Pons (tissue), 1 donor: Measurements from ENCODE around the gene SUV39H1.

Source experiments
- DNase-seq: peaks from one replicate; pipeline ENCODE4 v3.0.0-alpha.2; 2016; ENCODE audit warnings: low spot score

The SUV39H1 gene

DNA sequence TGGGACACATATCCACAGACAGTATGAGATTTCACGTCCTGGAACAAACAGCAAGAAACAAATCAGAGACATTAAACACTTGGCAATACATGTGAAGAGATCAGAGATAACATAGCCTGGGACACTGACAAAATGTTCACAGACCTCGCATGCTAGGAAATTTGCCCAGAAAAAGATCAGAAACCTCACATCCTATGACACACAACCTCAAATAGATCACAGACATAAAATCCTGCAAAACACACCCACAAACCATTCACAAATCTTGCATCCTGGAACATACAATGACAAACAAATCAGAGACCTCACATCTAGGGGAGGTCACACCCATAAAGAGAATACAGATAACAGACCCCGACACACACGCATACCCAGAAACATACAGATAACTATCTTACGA lies 18.0 kb downstream of the SUV39H1 start:
- DNase-seq = no peak

DNA sequence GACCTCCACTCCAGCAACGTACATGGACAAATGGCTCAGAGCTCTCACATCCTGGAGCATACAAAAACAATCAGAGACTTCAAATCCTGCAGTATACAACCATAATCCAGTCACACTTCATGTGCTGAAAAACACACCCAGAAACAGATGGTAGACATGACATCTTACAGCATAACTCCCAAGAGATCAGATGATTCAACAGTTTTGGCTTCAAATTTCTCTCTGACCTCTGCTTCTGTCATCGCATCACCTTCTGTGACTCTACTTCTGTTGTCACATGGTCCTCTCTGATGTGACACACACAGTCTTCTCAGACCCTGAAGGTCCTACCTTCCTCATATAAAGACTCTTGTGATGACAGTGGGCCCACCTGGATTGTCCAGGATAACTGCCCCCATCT lies 18.5 kb downstream of the SUV39H1 start:
- DNase-seq = no peak

DNA sequence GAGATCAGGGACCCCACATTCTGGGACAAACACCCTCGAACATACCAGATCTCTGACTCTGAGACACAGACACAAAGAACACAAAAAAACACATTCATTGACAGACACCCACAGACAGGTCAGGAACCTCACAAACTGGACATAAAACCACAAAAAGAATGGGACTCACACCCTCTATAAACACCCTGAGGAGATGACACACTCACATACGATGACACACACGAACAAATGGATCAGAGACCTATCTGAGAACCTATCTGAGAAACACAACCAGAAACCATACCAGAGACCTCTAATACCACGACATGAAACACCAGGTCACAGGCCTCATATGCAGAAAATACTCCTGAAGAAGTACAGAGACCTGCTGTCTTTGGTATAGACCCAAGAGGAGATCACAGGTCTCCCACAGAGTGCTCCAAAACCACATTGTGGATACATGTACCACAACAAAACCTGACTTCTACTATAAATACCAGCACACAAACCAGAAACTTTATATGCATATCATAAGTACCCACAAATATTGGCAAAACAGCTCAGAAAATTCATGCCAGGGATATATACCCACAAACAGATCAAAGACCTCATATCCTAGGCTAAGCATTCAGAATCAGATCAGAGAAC lies 19.5 kb downstream of the SUV39H1 start:
- DNase-seq = no peak

DNA sequence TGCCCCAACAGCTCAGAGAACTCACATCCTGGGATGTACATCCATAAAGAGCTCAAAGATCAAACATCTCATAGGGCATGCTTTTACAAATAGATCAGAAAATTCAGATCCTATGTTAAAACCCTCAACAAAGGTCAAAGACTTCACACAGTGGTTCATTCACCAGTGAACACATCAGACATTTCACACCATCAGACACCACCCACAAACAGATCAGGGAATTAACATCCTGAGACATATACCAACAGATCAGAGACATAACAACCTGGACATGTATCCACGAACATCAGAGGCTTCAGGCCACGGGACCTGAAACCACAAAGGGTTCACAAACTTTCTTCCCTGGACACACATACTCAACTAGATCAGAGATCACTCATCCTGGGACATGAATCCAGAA lies 23.4 kb downstream of the SUV39H1 start:
- DNase-seq = no peak

DNA sequence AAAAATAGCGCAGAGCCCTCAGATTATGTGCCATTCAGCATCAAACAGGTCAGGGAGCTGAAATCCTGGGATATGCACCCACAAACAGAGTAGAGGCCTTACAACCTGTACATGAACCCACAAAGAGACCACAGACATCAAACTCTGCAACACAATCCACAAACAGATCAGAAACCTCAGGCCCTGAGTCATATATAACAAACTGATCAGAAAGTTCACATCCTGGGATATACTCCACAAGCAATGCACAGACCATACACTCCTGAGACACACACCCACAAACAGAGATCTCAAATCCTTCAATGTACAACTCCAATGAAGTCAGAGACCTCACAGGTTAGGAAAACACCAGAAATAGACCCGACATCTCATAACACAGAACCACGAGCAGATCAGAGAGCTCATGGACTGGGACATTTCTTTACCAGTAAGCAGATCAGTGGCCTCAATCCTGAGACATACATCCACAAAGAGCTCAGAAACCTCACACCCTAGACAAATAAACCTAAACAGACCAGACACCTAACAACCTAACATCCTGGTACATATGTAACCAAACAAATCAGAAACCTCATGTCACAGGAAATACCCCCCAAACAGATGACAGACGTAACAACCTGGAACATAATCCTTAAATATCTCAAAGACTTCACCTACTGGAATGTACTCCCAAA lies 24.2 kb downstream of the SUV39H1 start:
- no peak for DNase-seq

DNA sequence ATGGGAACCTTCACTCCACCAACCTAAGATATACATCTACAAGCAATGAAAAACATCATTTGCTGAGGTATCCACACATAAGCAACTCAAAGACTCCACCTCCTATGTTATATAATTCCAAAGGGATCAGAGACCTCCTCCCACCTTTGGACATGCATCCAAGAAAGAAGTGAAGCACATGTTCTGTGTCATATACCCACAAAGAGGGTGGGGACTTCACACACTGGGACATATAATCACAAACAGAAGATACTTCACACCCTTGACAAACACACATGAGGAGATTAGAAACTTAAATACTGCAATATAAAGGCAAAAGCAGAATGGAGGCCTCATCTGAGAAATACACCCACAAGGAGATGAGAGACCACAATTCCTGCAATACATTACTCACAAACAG lies 25.4 kb downstream of the SUV39H1 start:
- no peak for DNase-seq

DNA sequence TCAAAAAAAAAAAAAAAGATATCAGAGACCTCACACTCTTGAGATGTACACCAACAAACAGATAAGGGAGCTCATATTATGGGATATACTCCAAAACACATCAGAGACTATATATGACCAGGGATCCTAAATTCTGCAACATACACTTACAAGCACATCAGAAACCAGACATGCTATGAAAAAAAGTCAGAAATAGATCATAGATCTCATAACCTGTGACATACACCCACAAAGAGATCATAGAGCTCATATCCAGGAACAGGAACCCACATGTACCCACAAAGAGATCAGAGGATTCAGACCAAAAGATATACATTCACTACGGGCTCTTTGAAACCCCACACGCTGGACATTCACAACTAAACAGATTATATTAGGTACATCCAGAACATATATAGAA lies 30.1 kb downstream of the SUV39H1 start:
- no peak for DNase-seq

DNA sequence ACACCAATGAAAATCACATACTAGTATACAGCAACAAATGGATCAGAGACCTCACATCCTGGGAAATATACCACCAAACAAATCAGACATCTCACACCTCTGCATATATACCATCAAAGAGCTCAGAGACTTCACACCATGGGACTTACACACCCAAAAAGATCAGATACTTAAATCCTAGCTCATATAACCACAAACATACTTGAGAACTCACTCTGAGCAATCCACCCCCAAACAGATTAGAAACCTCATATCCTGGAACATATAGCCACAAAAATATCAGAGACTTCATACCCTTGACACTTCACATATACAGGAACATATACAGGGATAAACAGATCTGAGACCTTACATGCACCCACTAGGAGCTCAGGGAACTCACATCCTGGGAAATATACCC lies 32.1 kb downstream of the SUV39H1 start:
- no peak for DNase-seq

DNA sequence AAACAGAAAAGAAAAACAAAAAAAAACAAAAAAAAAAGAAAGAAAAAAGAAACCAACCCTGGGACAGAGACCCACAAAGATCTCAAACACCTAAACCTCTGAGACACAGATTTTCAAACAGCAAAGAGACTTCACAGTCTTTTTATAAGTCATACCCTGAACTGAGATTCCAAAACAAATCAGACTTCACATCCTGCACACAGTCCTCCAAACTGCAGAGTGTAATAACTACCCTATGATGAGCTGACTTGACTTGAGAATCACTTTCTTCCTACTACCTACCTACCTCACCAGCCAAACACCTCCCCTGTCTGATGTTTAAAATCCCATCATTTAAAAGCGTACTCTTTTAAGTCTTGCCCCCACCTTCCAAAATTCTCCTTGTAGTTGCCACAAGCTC lies 39.8 kb downstream of the SUV39H1 start:
- DNase-seq = no peak

DNA sequence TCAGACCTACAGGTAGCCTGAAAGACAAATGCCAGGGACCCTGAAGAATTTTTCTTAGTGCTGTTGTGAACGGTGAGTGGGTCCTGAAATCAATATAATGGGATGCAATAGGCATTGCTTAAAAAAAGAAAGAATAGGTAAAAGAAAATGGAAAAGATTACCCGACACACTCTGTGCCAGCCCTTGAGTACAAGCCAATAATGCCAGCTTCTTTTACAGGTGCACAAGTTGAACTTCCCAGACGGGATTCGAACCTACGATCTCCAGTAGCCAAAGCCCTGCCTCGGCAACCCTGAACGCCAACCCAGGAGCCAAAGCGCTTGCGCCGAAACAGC lies 40.3 kb downstream of the SUV39H1 start:
- DNase-seq = no peak

DNA sequence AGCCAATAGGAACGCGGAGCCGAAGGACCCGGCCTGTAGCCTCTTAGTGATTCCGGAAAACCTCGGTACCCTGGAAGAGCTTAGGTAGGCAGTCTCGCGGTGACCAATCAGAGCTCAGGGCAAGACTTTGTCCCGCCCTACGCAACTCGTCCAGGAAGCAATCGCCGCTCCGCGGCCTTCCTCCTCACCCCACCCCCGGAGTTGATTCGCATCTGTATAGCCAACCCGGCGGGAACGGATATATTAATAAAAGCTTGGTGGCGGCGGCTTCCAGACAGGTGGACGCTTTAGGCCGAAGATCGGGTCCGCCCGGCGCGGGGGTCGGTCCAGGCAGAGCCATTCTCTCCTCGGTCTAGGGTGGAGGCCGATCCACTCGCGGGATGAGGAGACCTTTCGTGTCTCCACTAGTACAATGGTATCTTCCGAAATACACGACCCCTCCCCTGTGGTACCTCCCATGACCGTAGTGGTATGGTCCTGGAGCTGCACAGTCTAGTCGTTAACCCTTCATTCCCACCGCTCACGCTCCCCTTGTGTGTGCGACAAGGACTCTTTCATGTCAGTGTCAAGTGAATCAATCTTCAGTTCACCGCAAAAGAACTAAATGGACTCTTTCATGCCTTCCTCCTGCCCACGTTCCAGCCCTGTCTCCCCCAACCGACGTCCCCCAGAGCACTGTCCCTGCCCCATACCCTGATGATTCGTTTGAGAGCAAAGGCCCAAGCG lies 40.8 kb downstream of the SUV39H1 start:
- peak; percentile 96 for DNase-seq

DNA sequence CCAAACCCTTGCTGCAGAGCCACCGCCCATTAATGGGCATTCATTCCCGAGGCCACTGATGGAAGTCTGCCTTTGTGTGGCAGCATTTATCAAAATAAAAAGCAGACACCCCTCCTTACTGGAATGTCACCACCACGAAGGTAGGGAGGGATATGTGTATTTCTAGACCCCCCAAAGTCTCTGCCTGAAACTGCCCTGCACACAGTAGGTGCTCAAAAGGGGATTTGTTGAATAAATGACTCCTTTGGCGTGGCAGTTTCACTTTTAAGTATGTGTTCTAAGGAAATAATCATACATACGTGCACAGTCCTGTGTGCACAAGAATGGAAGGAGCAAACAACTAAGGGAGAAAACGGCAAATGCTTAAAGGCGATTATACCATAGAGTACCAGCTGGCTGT lies 41.4 kb downstream of the SUV39H1 start:
- no peak for DNase-seq

DNA sequence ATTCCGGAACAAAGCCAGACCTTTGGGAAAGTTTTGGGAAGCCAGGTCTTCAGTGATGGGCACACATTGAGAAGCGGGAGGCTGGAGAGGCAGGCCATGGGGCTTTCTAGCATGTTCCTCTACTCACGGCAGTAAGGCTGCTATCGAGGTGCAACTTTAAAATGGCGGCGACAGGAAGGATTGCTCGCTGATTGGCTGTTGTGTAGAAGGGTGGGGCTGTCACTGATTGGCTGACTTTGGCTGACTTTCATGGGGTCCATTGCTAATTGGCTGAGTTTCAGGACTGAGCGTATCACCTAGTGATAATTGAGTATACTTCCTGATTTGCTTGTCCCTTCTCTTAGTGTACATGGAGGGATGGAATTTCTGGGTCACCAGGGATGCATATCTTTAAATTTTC lies 45.3 kb downstream of the SUV39H1 start:
- DNase-seq = no peak

DNA sequence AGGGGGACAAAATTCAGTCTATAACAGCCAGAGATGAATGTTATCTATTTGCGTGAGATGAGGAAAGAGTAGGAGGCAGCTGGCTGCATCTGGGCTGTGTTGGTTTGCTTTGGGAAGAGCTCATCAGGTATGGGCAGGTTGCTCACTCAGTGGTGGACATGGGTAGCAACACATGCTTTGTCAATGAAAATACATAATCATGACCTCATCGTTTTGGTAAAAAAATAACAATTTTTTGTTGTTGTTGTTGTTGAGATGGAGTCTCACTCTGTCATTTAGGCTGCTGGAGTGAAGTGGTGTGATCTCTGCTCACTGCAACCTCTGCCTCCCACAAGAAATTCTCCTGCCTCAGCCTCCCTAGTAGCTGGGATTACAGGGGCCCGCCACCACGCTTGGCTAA lies 48.7 kb downstream of the SUV39H1 start:
- DNase-seq = no peak

DNA sequence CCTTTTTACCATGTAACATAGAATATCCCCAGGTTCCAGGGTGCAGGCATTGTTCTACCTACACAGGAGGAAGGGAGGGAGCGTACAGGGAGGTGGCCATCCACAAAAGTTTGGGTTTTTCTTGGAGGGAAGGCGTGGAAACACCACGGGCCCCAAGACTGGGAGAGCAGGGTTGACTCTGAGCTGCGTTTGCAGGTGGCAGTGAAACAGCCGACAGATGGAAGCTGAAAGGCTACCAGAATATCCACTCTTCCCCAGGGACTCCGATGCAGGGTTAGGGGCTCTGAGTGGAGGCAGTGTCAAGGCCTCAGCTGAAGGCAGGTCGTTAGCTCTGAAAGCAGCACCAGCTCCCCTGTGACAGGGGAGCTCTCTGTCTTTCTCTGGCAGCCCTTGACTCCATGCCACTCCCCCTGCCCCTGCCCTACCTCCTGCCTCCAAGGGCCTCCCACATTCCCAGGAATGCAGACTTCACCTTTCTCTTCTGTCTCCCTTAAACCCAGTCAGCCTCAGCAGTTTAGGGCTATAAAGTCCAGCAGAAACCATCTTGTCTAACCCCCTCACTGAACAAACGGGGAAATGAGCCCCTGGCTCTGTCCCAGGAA lies 51.0 kb downstream of the SUV39H1 start:
- no peak for DNase-seq

DNA sequence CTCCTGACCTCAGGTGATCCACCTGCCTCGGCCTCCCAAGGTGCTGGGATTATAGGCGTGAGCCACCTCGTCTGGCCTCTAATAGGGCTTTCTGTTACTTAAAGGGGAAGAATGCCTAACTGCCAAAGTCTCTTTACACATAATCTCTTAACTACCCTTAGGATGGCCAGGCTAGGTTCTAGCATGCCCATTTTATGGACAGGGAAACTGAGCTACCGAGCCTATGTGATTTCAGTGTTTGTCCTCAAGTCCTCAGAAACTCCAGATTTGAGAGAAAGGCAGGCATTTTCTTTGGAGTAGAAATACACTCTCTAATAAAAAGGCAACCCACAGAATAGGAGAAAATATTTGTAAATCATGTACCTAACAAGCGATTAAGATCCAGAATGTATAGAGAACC lies 52.6 kb downstream of the SUV39H1 start:
- no peak for DNase-seq

DNA sequence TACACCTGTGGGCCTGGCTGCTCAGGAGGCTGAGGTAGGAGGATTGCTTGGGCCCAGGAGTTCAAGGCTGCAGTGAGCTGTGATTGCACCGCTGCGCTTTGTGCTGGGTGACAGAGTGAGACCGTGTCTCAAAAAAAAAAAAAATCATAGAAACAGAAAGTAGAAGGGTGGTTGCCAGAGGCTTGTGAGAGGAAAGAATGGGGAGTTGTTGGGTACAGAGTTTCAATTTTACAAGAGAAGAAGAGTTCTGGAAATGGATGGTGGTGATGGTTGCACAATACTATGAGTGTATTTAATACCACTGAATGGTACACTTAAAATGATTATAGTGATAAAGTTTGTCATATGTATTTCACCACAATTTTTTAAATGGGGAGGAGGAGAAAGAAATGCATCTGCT lies 54.8 kb downstream of the SUV39H1 start:
- no peak for DNase-seq

DNA sequence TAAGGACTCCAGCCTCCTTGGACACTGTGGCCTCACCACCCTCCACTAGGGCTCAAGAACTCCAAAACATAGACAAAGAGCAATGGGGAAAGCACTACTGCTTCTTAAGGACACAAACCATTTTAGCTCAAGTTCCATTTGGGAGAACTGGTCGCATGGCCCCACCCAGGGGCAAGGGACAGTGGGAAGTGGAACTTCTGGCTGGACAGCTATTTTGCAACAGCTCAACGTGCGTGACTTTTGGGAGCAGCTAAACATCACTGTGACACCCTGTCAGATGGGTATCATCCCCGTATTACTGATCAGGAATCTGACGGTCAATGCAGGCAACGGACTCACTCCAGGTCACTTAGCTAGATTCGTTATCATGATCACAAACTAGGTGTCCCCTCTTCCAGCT lies 56.0 kb downstream of the SUV39H1 start:
- no peak for DNase-seq

DNA sequence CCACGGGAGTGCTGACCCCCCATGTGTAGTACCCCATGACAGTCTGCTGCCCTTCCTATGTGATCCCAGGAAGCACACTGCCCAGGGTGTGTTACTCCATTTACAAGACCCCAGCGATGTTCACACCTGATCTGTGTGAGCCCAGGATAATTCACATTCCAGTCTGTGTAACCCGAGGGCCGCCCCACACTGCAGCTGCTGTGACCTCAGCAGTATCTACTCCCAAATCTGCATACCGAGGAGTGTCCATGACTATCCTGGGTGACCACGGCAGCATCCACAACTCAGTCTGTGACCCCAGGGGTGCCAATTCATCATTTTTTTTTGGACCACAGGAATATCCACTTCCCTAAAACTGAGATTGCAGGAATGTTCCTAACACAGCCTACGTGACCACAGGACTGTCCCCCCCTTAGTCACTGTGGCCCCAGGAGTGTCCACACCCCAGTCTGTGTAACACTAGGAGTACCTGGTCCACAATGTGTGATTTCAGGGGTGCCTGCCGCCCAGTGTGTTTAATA lies 57.2 kb downstream of the SUV39H1 start:
- no peak for DNase-seq

DNA sequence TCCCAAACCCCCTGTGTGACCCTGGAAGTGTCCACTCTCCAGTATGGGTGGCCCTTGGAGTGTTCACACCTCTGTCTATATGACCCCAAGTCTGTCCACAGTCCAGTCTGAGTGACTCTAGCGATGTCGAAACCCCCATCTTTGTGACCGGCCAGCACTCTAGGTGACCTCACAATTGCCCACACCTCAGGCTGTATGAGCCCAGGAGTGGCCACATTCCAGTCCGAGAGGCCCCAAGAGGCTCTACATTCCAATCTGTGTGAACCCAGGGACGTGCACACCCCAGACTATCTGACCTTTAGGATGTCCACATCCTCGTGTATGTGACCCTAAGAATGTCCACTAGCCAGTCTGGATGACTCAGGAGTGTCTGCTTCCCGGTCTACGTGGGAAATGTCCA lies 57.7 kb downstream of the SUV39H1 start:
- no peak for DNase-seq
